SJSA1 (cell line): ENCODE measurements around the gene OR6C3. TPM values are rescaled to one million over a fixed set of nuclear protein-coding genes. Genes with fewer than 3 reads are reported as not detected.
"Not testable (repeated sequence)": the region's sequence is repeated elsewhere in the genome, so short reads cannot be mapped to it uniquely, and the experiment has no call there.

ENCODE experiments used
- DNase-seq, 2 experiments: peaks; one replicate each; pipeline ENCODE4 v3.0.0-alpha.2; 2015 to 2020; ENCODE audit warnings: low spot score in 2 of 2, low read depth in 1 of 2
- H3K27ac ChIP-seq: fragments of 250-450 bp; sonication (Bioruptor Pico); 2 replicates; pipeline ENCODE4 v1.5.1; 2020; ENCODE audit warnings: mild to moderate bottlenecking, moderate library complexity
- H3K27me3 ChIP-seq: fragments of 250-450 bp; sonication (Bioruptor Pico); replicated peaks from 2 replicates; pipeline ENCODE4 v1.5.1; 2020; ENCODE audit warnings: mild to moderate bottlenecking, moderate library complexity
- H3K36me3 ChIP-seq: fragments of 250-450 bp; sonication (Bioruptor Pico); 2 replicates; pipeline ENCODE4 v1.5.1; 2020; ENCODE audit warnings: mild to moderate bottlenecking
- H3K4me1 ChIP-seq: fragments of 250-450 bp; sonication (Bioruptor Pico); replicated peaks from 2 replicates; pipeline ENCODE4 v1.6.1; 2021; ENCODE audit warnings: mild to moderate bottlenecking
- H3K4me3 ChIP-seq: fragments of 250-450 bp; sonication (Bioruptor Pico); 2 replicates; pipeline ENCODE4 v1.5.1; 2020; ENCODE audit warnings: mild to moderate bottlenecking
- H3K9me3 ChIP-seq: fragments of 250-450 bp; sonication (Bioruptor Pico); replicated peaks from 2 replicates; pipeline ENCODE4 v1.5.1; 2020; ENCODE audit warnings: mild to moderate bottlenecking
- total RNA-seq: library from RNA; depleted of rRNA; stranded (reverse); fragments of >200 nt; shearing (Covaris generic); gene quantifications from 2 replicates; pipeline ENCODE4 v1.2.3, GENCODE V29; 2014; rRNA removed

The OR6C3 gene
- not detected in 2 replicates for total RNA-seq

- DNase-seq, result no peak
- H3K4me1 ChIP-seq, result no peaks in the 10 kb centered on the region
- H3K4me3 ChIP-seq, result no peak within 1 kb of the TSS
- no peaks in the 10 kb centered on the region for H3K9me3 ChIP-seq
- peaks cover 3% of the 10 kb centered on the region; the same call in 1 of the 2 replicates for H3K27me3 ChIP-seq
- H3K27ac ChIP-seq, result no peak within 1 kb of the TSS
- no peaks in the 10 kb centered on the region for H3K36me3 ChIP-seq
Measured at GRCh38 chr12:55330446-55330845, at the start of gene OR6C3. Gene OR6C3 (plus strand): TSS chr12:55330746. CDS start chr12:55331701, 955 bp downstream.

- no peak overlapping the region for H3K27ac ChIP-seq
- no peaks in the 10 kb centered on the region for H3K36me3 ChIP-seq
- no peak for DNase-seq
- no peak overlapping the region for H3K4me3 ChIP-seq
- H3K4me1 ChIP-seq, result no peaks in the 10 kb centered on the region
- no peaks in the 10 kb centered on the region for H3K9me3 ChIP-seq
- H3K27me3 ChIP-seq, result no peaks in the 10 kb centered on the region
Measured at GRCh38 chr12:55280991-55281390, 49.6 kb upstream of the OR6C3 start.

GRCh38 chr12:55289999-55290398, 40.5 kb upstream of the OR6C3 start:
- no peaks in the 10 kb centered on the region for H3K27me3 ChIP-seq
- no peaks in the 10 kb centered on the region for H3K36me3 ChIP-seq
- H3K4me3 ChIP-seq, result no peak overlapping the region
- no peak for DNase-seq
- H3K4me1 ChIP-seq, result no peaks in the 10 kb centered on the region
- no peaks in the 10 kb centered on the region for H3K9me3 ChIP-seq
- H3K27ac ChIP-seq, result no peak overlapping the region

- H3K36me3 ChIP-seq, result no peaks in the 10 kb centered on the region
Measured at GRCh38 chr12:55296469-55296868, 34.1 kb upstream of the OR6C3 start, which contains the start of gene OR6C6. Gene OR6C6 (minus strand): TSS chr12:55296569. CDS start chr12:55295232, 1,337 bp downstream.

GRCh38 chr12:55314043-55314442, 16.5 kb upstream of the OR6C3 start, which contains the start of gene OR6C1:
Gene OR6C1 (plus strand): TSS chr12:55314343. CDS start chr12:55320600, 6,257 bp downstream.
- H3K27ac ChIP-seq, result no peak within 1 kb of the TSS
- H3K4me1 ChIP-seq, result no peaks in the 10 kb centered on the region
- no peak within 1 kb of the TSS for H3K4me3 ChIP-seq
- H3K27me3 ChIP-seq, result no peaks in the 10 kb centered on the region
- no peaks in the 10 kb centered on the region for H3K9me3 ChIP-seq
- no peaks in the 10 kb centered on the region for H3K36me3 ChIP-seq
- DNase-seq, result no peak

More at GRCh38 chr12:55296469-55296868, 34.1 kb upstream of the OR6C3 start, which contains the start of gene OR6C6:
- H3K27ac ChIP-seq, result no peak within 1 kb of the TSS
- H3K27me3 ChIP-seq, result no peaks in the 10 kb centered on the region
- H3K4me3 ChIP-seq, result no peak within 1 kb of the TSS
- no peak for DNase-seq
- no peaks in the 10 kb centered on the region for H3K4me1 ChIP-seq
- H3K9me3 ChIP-seq, result no peaks in the 10 kb centered on the region

- H3K4me1 ChIP-seq, result no peaks in the 10 kb centered on the region
- no peak for DNase-seq
- H3K27me3 ChIP-seq, result no peaks in the 10 kb centered on the region
- no peak overlapping the region for H3K4me3 ChIP-seq
- H3K27ac ChIP-seq, result no peak overlapping the region
- no peaks in the 10 kb centered on the region for H3K36me3 ChIP-seq
- H3K9me3 ChIP-seq, result no peaks in the 10 kb centered on the region
Measured at GRCh38 chr12:55320201-55320600, 10.3 kb upstream of the OR6C3 start.

GRCh38 chr12:55325801-55326200, 4.7 kb upstream of the OR6C3 start:
- not testable (repeated sequence) for H3K36me3 ChIP-seq, H3K27me3 ChIP-seq, H3K4me3 ChIP-seq, H3K9me3 ChIP-seq, DNase-seq, H3K4me1 ChIP-seq, H3K27ac ChIP-seq

GRCh38 chr12:55336002-55336401, 5.5 kb downstream of the OR6C3 start:
- Histone ChIP-seq H3K4me3 (no peak overlapping the region), H3K27me3 (peaks cover 3% of the 10 kb centered on the region; the same call in 1 of the 2 replicates), H3K4me1 (no peaks in the 10 kb centered on the region), H3K9me3 (no peaks in the 10 kb centered on the region), H3K36me3 (no peaks in the 10 kb centered on the region), H3K27ac (no peak overlapping the region)
- no peak for DNase-seq

GRCh38 chr12:55355338-55355737, 24.8 kb downstream of the OR6C3 start:
- not testable (repeated sequence) for H3K4me3 ChIP-seq, H3K27me3 ChIP-seq, H3K27ac ChIP-seq, H3K36me3 ChIP-seq, DNase-seq, H3K9me3 ChIP-seq, H3K4me1 ChIP-seq

GRCh38 chr12:55362675-55363074, 32.1 kb downstream of the OR6C3 start, which contains the start of gene OR6C75:
Gene OR6C75 (plus strand): TSS chr12:55362975. CDS start chr12:55365111, 2,136 bp downstream.
- Histone ChIP-seq H3K36me3 (no peaks in the 10 kb centered on the region), H3K4me1 (no peaks in the 10 kb centered on the region), H3K27me3 (no peaks in the 10 kb centered on the region), H3K27ac (no peak within 1 kb of the TSS), H3K4me3 (no peak within 1 kb of the TSS), H3K9me3 (no peaks in the 10 kb centered on the region)
- DNase-seq, result no peak

- Histone ChIP-seq H3K27me3 (no peaks in the 10 kb centered on the region), H3K27ac (no peak overlapping the region), H3K9me3 (no peaks in the 10 kb centered on the region), H3K4me1 (no peaks in the 10 kb centered on the region), H3K4me3 (no peak overlapping the region), H3K36me3 (no peaks in the 10 kb centered on the region)
- no peak for DNase-seq
Measured at GRCh38 chr12:55365086-55365485, 34.5 kb downstream of the OR6C3 start.

GRCh38 chr12:55372521-55372920, 42.0 kb downstream of the OR6C3 start:
- Histone ChIP-seq H3K27me3 (no peaks in the 10 kb centered on the region), H3K36me3 (no peaks in the 10 kb centered on the region), H3K4me1 (no peaks in the 10 kb centered on the region), H3K4me3 (no peak overlapping the region), H3K9me3 (no peaks in the 10 kb centered on the region), H3K27ac (no peak overlapping the region)
- no peak for DNase-seq
